ENCODE data around the gene SYNE4. TPM values are rescaled to one million over a fixed set of nuclear protein-coding genes. Genes with fewer than 3 reads are reported as not detected.

Gene SYNE4
- total RNA-seq (2014; rRNA removed; shearing (Covaris generic)) = 0.19 TPM in 1 of 2 replicates, not detected in the other

GRCh38 chr19:36008336-36008978 is at the start of gene SYNE4:
TSS of gene SYNE4 (minus strand) at chr19:36008813. CDS start at chr19:36008681, 132 bp downstream.

GRCh38 chr19:36054733-36055686 is 46.4 kb upstream of the SYNE4 start, which contains the start of gene WDR62:
TSS of gene WDR62 (plus strand) at chr19:36054897. CDS start at chr19:36054972, 75 bp downstream.

DNA sequence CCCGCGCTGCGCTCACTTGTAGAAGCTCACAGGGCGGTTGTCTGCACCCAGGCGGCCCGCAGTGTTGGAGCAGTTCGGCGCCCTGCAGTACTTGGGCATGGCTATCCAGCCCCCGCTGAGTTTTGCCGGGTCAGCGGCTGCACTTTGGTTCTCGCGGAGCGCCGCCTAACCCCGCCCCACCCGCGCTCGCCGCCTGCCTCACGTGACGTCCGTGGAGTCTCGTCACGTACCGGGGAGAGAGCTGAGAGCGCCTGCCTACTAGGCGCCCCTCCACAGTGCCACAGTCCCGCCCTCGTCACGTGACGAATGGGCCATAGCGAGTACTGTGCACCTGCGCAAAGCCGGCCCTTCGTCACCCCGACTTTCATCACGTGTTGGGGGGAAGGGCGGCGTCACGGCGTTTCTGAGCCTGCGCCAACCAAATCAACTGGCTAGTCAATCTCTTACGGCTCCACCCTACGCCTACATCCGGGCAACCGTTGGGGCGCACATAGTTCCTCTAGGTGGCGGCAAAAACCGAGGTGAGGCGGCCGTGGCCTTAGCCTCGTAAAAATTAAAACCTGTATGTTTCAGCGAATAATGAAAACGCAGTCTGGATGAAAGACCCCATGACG is 45.6 kb upstream of the SYNE4 start, which contains the start of gene THAP8:
Gene THAP8 (minus strand): TSS at position 167 of the 614 bp plus-strand sequence. CDS start 68 bp downstream, at position 99.

DNA sequence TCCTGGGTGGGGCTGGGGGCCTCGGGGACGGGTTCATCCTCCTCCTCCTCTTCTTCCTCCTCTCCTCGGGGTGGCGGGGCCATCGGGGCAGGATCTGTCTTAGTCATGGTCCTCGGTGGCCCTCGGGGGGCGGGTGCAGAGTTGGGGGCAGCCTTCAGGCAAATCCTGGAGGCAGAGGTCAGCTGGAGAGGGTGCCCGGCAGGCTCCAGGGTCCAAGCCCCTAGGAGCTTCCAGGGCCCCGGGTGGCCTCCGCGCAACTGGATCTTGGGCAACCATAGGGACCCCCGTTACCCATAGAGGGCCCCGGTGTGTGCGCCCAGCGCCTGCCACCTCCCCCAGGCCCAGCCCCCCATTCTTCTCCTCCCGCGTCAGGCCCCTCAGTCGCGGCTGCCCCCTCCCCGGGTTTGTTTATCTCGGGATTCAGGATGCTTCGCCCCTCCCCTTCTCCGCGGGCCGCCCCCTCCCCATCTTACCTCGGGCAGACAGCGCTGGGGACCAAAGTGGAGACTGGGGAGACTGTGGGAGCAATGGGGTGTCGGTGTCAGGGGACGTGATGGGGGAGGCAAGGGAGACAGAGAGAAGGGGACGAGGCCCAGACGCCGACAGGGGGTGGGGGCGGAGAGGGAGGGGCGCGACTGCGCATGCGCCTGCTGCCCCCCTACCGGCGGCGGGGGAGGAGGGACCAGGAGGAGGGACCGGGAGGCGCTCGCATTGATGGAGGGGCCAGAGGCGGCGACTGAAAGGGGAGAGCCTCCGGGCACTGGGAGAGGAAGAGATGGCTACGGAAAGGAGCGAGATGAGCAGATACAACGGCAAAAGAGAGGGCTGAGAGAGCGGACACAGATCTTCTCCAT is 23.9 kb upstream of the SYNE4 start, which contains the start of gene CLIP3:
Gene CLIP3 (minus strand): TSS at position 623 of the 854 bp plus-strand sequence. CDS start 516 bp downstream, at position 107.

GRCh38 chr19:36014012-36014924 is 5.7 kb upstream of the SYNE4 start, which contains the start of gene ALKBH6:
TSS of gene ALKBH6 (minus strand) at chr19:36014213. CDS start at chr19:36013397, 816 bp downstream.

GRCh38 chr19:35995048-35995993 is 13.3 kb downstream of the SYNE4 start, which contains the start of gene SDHAF1:
TSS of gene SDHAF1 (plus strand) at chr19:35995188. CDS start at chr19:35995275, 87 bp downstream.

Small RNA genes within 50 kb of the gene (small RNA-seq; reads per million reads assigned to genes)
- gene AF038458.1 = not detected

Other genes with a start within 250 kb of the SYNE4 start
- gene ARHGAP33, start 233.2 kb downstream of the SYNE4 start, total RNA-seq (2014; rRNA removed; shearing (Covaris generic)) = 3.3 and 9.8 TPM in 2 replicates
- not detected in 2 replicates for gene PRODH2, start 196.0 kb downstream of the SYNE4 start, total RNA-seq (2014; rRNA removed; shearing (Covaris generic))
- gene NPHS1, start 156.3 kb downstream of the SYNE4 start, total RNA-seq (2014; rRNA removed; shearing (Covaris generic)) = not detected in 2 replicates
- 0.08 TPM in 1 of 2 replicates, not detected in the other for gene KIRREL2, start 151.9 kb downstream of the SYNE4 start, total RNA-seq (2014; rRNA removed; shearing (Covaris generic))
- gene APLP1, start 140.2 kb downstream of the SYNE4 start, total RNA-seq (2014; rRNA removed; shearing (Covaris generic)) = 5.3 and 7.0 TPM in 2 replicates
- 4.6 and 9.6 TPM in 2 replicates for gene NFKBID, start 108.3 kb downstream of the SYNE4 start, total RNA-seq (2014; rRNA removed; shearing (Covaris generic))
- 1.2 TPM in 1 of 2 replicates, not detected in the other for gene HCST, start 106.3 kb downstream of the SYNE4 start, total RNA-seq (2014; rRNA removed; shearing (Covaris generic))
- gene TYROBP, start 100.5 kb downstream of the SYNE4 start, total RNA-seq (2014; rRNA removed; shearing (Covaris generic)) = not detected in 2 replicates
- 2.1 TPM in 2 replicates for gene LRFN3, start 72.4 kb downstream of the SYNE4 start, total RNA-seq (2014; rRNA removed; shearing (Covaris generic))
- gene SDHAF1, start 13.6 kb downstream of the SYNE4 start, total RNA-seq (2014; rRNA removed; shearing (Covaris generic)) = 33.0 and 39.2 TPM in 2 replicates
- 26.7 and 54.3 TPM in 2 replicates for gene ALKBH6, start 5.4 kb upstream of the SYNE4 start, total RNA-seq (2014; rRNA removed; shearing (Covaris generic))
- 4.0 and 5.8 TPM in 2 replicates for gene CLIP3, start 24.1 kb upstream of the SYNE4 start, total RNA-seq (2014; rRNA removed; shearing (Covaris generic))
- 3.1 and 3.2 TPM in 2 replicates for gene THAP8, start 45.5 kb upstream of the SYNE4 start, total RNA-seq (2014; rRNA removed; shearing (Covaris generic))
- 11.6 and 12.5 TPM in 2 replicates for gene WDR62, start 46.1 kb upstream of the SYNE4 start, total RNA-seq (2014; rRNA removed; shearing (Covaris generic))
- gene OVOL3, start 102.3 kb upstream of the SYNE4 start, total RNA-seq (2014; rRNA removed; shearing (Covaris generic)) = not detected in 2 replicates
- gene POLR2I, start 106.1 kb upstream of the SYNE4 start, total RNA-seq (2014; rRNA removed; shearing (Covaris generic)) = 181 and 195 TPM in 2 replicates
- 309 and 326 TPM in 2 replicates for gene TBCB, start 106.7 kb upstream of the SYNE4 start, total RNA-seq (2014; rRNA removed; shearing (Covaris generic))
- gene CAPNS1, start 131.3 kb upstream of the SYNE4 start, total RNA-seq (2014; rRNA removed; shearing (Covaris generic)) = 358 and 397 TPM in 2 replicates
- not detected in 2 replicates for gene COX7A1, start 143.6 kb upstream of the SYNE4 start, total RNA-seq (2014; rRNA removed; shearing (Covaris generic))
- gene ZNF565, start 205.9 kb upstream of the SYNE4 start, total RNA-seq (2014; rRNA removed; shearing (Covaris generic)) = 2.3 and 2.8 TPM in 2 replicates
- 84.9 and 94.3 TPM in 2 replicates for gene ZNF146, start 206.3 kb upstream of the SYNE4 start, total RNA-seq (2014; rRNA removed; shearing (Covaris generic))

All from A375 (cell line).